ENCODE data around the gene SLC2A9.

SLC2A9 gene

DNA sequence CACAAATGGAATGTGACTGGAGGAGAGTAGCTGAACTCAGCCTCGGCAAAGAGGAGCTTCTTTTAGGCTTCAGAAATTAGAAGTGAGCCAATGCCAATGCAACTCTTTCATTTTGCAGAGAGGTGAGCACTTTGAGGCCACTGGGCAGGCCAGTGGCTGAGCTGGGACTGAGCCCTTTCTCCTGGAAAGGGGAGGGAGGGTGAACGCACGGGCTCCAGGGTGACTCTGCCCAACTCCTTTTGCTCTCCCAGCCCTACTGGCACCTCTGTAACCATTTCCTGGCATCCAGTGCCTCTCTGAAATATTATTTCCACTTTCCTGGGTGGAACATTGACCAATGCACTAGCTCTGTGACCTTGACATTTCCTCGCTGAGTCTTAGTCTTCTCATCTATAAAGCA is 88.1 kb downstream of the SLC2A9 start:
- Mint-ChIP-seq H3K4me3 (no peak overlapping the region), H3K27me3 (ENCODE audit: low read depth) (no peaks in the 10 kb centered on the region), H3K36me3 (ENCODE audit: low read depth) (no peaks in the 10 kb centered on the region), H3K9me3 (no peaks in the 10 kb centered on the region), H3K4me1 (ENCODE audit: low read depth) (no peaks in the 10 kb centered on the region), H3K27ac (no peak overlapping the region)

DNA sequence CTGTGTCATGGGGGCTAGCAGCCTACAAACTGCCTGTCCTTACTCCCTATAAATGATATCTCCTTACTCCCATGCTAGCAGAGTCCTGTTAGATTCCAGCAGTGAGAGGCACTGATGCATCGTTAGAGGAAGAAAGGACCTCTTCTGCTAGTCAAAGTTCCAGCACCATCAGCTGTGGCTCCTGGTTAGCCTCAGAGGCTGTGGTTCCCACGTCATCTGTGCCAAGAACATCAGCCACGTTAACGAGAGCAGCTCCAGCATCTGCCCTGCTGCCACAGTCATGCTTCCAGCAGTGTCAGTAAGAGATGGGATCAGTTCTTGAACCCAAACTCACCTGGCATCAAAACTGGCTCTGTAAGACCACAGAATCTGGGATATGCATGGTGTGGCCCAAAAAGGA is 88.5 kb downstream of the SLC2A9 start:
- no peaks in the 10 kb centered on the region for H3K9me3 Mint-ChIP-seq
- H3K27me3 Mint-ChIP-seq (ENCODE audit: low read depth): no peaks in the 10 kb centered on the region
- H3K4me3 Mint-ChIP-seq: no peak overlapping the region
- H3K36me3 Mint-ChIP-seq (ENCODE audit: low read depth): no peaks in the 10 kb centered on the region
- no peaks in the 10 kb centered on the region for H3K4me1 Mint-ChIP-seq (ENCODE audit: low read depth)
- no peak overlapping the region for H3K27ac Mint-ChIP-seq

DNA sequence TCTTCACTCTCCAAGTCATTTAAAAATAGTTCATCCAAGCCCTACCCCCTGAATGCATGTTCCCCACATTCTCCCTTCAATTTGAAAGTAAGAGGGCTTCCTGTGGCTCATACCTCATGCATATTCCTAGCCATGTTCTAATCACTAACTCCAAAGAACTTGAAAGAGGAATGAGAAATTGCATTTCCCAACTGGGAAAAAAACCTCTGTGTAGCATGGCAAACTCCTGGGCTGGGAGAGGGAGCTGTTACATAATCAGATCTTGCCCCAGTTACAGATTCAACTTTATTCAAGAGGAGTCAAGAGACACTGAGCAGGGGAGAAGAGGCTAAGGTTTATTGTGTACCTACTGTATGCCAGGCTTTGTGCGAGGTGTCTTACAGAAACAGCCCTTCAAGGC is 90.2 kb downstream of the SLC2A9 start:
- no peaks in the 10 kb centered on the region for H3K36me3 Mint-ChIP-seq (ENCODE audit: low read depth)
- no peak overlapping the region for H3K27ac Mint-ChIP-seq
- H3K9me3 Mint-ChIP-seq: no peaks in the 10 kb centered on the region
- H3K4me1 Mint-ChIP-seq (ENCODE audit: low read depth): no peaks in the 10 kb centered on the region
- no peak overlapping the region for H3K4me3 Mint-ChIP-seq
- H3K27me3 Mint-ChIP-seq (ENCODE audit: low read depth): no peaks in the 10 kb centered on the region

DNA sequence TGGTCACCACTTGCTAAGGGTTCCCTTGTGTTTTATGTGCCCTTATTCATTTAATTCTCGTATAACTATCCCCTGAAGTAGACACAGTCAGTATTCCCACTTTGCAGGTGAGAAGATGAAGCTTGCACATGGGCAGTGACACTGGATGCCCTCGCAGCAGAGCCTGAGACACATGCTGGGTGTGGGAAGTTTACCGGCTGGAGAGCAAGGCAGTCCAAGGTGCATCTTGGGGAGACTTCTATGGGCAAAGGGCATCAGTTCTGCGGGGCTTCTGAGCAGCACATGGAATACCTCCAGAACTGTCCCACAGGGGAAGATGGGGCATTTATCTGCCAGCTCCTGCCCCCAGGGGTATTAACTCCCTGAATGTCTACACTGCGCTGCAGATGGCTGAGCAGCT is 92.2 kb downstream of the SLC2A9 start:
- H3K27me3 Mint-ChIP-seq (ENCODE audit: low read depth): no peaks in the 10 kb centered on the region

DNA sequence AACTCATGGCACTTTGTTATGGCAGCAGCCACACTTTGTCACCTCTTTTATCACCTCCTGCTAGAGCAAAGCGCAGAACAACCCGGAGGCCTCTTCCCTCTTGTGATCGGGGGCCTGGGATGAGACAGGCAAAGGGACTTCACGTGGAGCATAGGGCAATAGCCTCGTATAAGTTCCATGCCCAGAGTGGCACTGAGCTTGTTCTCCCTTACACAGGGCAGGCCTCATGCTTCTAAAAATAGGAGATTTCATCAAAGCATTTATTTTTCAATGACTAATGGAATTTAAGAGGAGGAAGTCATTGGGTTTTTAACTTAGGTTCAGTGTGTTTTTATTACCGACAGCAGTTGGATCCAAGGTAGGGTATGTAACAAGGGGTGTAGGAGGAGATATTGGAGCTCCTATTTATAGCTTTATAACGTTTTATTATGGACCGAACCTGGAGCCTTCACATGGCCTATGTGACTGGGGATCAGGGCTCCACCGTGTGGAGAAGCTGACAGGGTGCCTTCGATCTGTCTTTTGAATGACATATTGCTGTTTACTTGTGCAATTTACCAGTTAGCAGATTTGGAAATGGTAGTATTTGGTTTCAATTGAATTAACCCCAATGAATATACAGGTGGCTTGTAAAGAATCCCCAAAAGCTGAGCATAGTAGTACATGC is 93.8 kb downstream of the SLC2A9 start:
- Mint-ChIP-seq H3K36me3 (ENCODE audit: low read depth) (no peaks in the 10 kb centered on the region), H3K9me3 (no peaks in the 10 kb centered on the region), H3K4me1 (ENCODE audit: low read depth) (no peaks in the 10 kb centered on the region), H3K27me3 (ENCODE audit: low read depth) (no peaks in the 10 kb centered on the region), H3K27ac (no peak overlapping the region), H3K4me3 (no peak overlapping the region)

More for the DNA sequence above, 92.2 kb downstream of the SLC2A9 start:
- no peaks in the 10 kb centered on the region for H3K4me1 Mint-ChIP-seq (ENCODE audit: low read depth)
- no peaks in the 10 kb centered on the region for H3K36me3 Mint-ChIP-seq (ENCODE audit: low read depth)
- H3K9me3 Mint-ChIP-seq: no peaks in the 10 kb centered on the region
- H3K27ac Mint-ChIP-seq: no peak overlapping the region
- no peak overlapping the region for H3K4me3 Mint-ChIP-seq

DNA sequence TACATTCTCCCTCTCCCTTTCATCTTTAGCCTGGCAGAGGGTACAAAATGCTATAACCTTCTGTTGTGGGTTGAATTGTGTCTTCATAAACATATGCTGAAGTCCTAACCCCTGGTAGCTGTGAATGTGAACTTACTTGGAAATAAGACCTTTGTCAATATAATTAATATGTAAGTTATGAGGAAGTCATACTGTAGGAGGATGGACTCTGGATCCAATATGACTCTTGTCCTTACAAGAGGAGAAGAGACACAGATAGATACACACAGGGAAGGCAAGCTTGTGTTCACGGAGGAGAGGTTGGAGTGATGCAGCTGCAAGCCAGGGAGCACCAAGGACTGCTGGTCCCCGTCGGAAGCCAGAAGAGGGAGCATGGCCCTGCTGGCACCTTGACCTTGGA is 94.7 kb downstream of the SLC2A9 start:
- Mint-ChIP-seq H3K36me3 (ENCODE audit: low read depth) (no peaks in the 10 kb centered on the region), H3K27ac (no peak overlapping the region), H3K27me3 (ENCODE audit: low read depth) (no peaks in the 10 kb centered on the region)

DNA sequence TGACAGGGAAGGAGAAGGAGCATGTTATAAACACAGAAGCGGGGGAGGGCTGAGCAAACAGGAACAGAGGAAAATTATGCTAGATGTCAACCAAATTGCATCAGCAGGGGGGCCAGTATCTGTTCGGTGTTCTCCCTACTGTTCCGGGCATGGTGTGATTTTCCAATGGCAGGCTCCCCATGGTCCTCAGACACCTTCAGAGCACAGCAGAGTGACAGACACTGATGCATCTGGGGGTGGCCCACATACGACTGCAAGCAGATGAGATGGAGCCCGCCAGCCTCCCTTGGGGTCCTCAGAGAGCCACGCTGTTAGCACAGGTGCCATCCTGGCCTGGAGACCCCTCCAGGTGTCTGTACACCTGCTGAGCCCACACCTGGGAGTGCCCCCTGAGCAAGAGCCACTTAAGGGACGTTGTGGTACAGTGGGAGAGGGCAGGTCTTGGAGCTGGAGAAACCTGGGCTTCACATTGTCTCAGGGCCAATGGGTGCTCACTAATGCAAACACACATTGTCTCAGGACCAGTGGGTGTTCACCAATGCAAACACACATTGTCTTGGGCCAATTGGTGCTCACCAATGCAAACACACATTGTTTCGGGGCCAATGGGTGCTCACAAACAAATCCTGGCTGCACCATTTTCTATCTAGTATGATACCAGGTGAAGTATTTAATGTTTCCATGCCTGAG is 95.4 kb downstream of the SLC2A9 start:
- no peaks in the 10 kb centered on the region for H3K9me3 Mint-ChIP-seq
- no peaks in the 10 kb centered on the region for H3K4me1 Mint-ChIP-seq (ENCODE audit: low read depth)
- H3K4me3 Mint-ChIP-seq: no peak overlapping the region
- no peak overlapping the region for H3K27ac Mint-ChIP-seq
- H3K27me3 Mint-ChIP-seq (ENCODE audit: low read depth): no peaks in the 10 kb centered on the region
- no peaks in the 10 kb centered on the region for H3K36me3 Mint-ChIP-seq (ENCODE audit: low read depth)

More for the DNA sequence above, 94.7 kb downstream of the SLC2A9 start:
- Mint-ChIP-seq H3K9me3 (no peaks in the 10 kb centered on the region), H3K4me3 (no peak overlapping the region), H3K4me1 (ENCODE audit: low read depth) (no peaks in the 10 kb centered on the region)

DNA sequence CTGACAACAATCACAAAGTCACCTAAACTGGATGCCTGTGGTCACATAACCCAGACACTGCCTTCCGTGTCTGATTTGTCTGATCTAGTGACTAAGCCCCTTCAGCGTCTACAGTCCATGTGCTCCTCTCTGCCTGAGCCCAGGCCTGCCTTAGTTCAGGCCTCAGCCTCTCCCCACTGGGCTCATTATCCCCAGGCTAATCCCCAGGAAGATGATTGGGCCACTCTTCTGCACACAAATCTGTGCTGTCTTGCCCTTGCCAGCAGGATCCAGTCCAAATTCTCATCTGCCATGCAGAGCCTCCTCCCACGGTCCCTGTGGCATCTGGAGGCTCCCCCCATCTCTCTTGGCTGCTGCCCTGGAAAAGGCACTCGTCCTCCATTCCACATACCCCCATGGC is 96.5 kb downstream of the SLC2A9 start:
- no peaks in the 10 kb centered on the region for H3K4me1 Mint-ChIP-seq (ENCODE audit: low read depth)
- no peaks in the 10 kb centered on the region for H3K9me3 Mint-ChIP-seq
- no peaks in the 10 kb centered on the region for H3K36me3 Mint-ChIP-seq (ENCODE audit: low read depth)
- no peaks in the 10 kb centered on the region for H3K27me3 Mint-ChIP-seq (ENCODE audit: low read depth)
- no peak overlapping the region for H3K4me3 Mint-ChIP-seq
- H3K27ac Mint-ChIP-seq: no peak overlapping the region

DNA sequence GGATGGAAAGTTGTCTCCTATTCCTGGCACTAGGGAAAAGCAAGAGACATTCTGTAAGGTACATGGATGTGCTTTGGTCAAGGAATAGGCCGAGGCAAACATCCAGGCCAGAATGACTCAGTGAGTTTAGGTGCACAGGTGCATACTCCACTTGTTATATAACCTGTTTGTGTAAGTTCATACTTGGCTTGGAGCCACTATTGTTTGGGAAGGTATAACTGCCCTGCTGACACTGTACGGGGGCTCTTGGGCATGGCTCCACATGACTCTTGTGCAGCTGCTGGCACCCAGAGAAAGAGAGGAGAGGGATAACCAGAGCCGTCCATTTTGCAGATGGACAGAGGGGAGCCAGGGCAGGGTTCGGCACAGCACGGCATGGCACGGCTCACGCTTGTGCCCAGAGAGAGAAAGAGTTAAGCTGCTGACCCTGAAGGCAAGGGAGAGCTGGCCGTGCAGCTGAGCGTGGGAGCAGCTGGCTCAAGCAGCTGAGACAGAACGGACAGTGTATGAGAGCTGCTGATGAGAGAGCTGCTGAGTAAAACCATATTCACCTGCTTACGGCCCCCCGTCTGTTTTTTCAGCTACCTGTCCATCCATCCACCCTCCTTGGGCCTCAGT is 98.0 kb downstream of the SLC2A9 start:
- no peak overlapping the region for H3K4me3 Mint-ChIP-seq

DNA sequence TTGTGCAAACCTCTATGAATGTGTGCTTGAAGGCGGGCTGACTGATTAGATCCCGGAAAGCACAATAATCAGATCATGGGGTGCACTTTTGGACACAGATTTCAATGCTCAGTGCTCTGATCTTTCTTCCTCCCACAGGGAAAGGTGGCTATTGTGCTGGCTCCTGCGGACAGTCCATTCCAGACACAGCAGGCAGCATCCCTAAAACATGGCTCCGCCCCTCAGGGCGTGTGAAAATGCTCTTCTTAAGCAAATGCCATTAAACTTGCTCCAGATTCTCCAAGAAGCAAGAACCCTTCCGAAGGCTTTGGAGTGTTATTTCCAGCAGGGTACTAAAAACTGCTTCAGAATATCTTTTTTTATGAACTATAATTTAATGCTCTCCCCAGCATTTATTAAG is 100.0 kb downstream of the SLC2A9 start:
- Mint-ChIP-seq H3K4me3 (no peak overlapping the region), H3K36me3 (ENCODE audit: low read depth) (no peaks in the 10 kb centered on the region), H3K4me1 (ENCODE audit: low read depth) (no peaks in the 10 kb centered on the region), H3K27me3 (ENCODE audit: low read depth) (no peaks in the 10 kb centered on the region), H3K9me3 (no peaks in the 10 kb centered on the region), H3K27ac (no peak overlapping the region)

More for the DNA sequence above, 98.0 kb downstream of the SLC2A9 start:
- no peaks in the 10 kb centered on the region for H3K27me3 Mint-ChIP-seq (ENCODE audit: low read depth)
- no peaks in the 10 kb centered on the region for H3K9me3 Mint-ChIP-seq
- no peaks in the 10 kb centered on the region for H3K4me1 Mint-ChIP-seq (ENCODE audit: low read depth)
- H3K27ac Mint-ChIP-seq: no peak overlapping the region
- no peaks in the 10 kb centered on the region for H3K36me3 Mint-ChIP-seq (ENCODE audit: low read depth)

DNA sequence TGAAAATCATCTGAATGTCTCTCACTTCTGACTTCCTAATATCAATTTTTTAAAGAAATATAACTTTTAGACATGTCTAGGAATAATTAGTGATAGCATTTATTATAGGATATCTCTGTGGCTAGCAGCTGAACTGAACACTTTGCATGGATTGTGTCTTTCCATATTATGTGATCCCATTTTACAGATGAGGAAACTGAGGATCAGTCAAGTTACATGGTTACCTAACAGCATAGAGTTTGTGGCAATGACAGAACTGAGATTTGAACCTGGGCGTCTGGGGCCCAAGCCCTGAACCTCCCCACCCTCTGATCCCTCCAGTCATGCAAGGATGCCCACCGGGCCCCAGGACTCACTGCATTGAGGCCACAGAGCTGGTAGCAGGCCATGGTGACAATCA is 101.3 kb downstream of the SLC2A9 start:
- Mint-ChIP-seq H3K4me3 (no peak overlapping the region), H3K9me3 (no peaks in the 10 kb centered on the region), H3K4me1 (ENCODE audit: low read depth) (no peaks in the 10 kb centered on the region), H3K36me3 (ENCODE audit: low read depth) (no peaks in the 10 kb centered on the region), H3K27ac (no peak overlapping the region), H3K27me3 (ENCODE audit: low read depth) (no peaks in the 10 kb centered on the region)

DNA sequence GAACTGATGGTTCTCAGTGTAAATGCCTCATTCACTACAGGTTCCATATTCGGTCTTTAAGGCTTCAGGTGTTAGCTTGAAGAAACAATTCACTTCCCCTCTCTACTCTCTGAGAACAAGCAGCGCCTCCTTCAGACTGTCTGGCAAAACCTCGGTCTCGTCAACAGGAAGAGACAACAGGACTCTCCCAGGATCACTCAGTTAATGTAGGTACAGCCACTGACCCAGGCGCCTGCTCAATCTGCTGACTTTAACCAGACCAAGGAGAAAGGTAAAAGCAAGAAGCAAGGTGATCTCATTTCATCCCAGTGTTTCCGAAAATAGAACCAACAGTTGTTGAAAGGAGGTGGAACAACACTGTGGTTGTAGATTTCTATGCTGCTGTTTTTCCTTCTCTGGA is 102.2 kb downstream of the SLC2A9 start:
- H3K36me3 Mint-ChIP-seq (ENCODE audit: low read depth): no peaks in the 10 kb centered on the region
- no peaks in the 10 kb centered on the region for H3K4me1 Mint-ChIP-seq (ENCODE audit: low read depth)
- H3K9me3 Mint-ChIP-seq: no peaks in the 10 kb centered on the region

DNA sequence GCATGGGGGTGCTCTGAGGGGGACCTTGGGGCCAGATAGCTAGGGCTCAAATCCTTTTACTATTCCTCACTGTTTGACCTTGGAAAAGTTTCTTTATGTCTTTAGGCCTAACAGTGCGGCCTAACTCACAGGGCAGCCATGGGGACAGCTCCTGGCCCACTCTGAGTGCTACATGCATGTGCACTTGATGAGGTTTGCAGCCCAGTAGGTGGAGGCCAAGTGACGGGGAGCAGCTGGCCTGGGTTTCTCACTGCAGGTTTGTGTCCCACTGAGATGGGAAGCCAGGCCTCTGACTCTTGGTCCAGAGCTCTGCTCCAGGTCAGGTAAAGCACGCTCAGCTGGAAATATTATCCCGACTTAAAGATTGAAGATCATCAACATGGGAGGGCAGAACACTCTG is 102.8 kb downstream of the SLC2A9 start:
- no peak overlapping the region for H3K4me3 Mint-ChIP-seq
- H3K36me3 Mint-ChIP-seq (ENCODE audit: low read depth): no peaks in the 10 kb centered on the region
- no peaks in the 10 kb centered on the region for H3K27me3 Mint-ChIP-seq (ENCODE audit: low read depth)
- no peaks in the 10 kb centered on the region for H3K9me3 Mint-ChIP-seq
- H3K27ac Mint-ChIP-seq: no peak overlapping the region
- no peaks in the 10 kb centered on the region for H3K4me1 Mint-ChIP-seq (ENCODE audit: low read depth)

More for the DNA sequence above, 102.2 kb downstream of the SLC2A9 start:
- H3K4me3 Mint-ChIP-seq: no peak overlapping the region
- H3K27me3 Mint-ChIP-seq (ENCODE audit: low read depth): no peaks in the 10 kb centered on the region
- H3K27ac Mint-ChIP-seq: no peak overlapping the region

DNA sequence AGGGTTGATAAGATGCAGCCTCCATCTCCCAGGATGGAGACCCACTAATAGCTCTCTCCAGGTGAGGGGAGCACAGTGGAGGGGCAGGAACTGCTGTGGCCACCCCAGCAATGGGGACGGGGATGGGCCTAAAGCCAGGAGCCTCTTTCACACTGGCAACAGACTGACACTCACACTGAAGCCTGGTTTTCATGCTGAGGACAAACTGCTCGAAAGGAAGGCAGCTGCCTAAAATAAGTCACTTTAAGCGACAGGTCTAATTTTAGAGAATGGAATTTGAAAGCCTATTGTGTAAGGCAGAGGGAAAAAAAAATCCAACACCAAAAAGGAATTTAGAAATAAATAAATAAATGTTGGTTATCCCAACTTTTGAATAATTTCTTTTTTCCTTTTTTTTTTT is 104.4 kb downstream of the SLC2A9 start:
- no peak overlapping the region for H3K27ac Mint-ChIP-seq
- no peaks in the 10 kb centered on the region for H3K27me3 Mint-ChIP-seq (ENCODE audit: low read depth)
- H3K4me1 Mint-ChIP-seq (ENCODE audit: low read depth): no peaks in the 10 kb centered on the region
- no peak overlapping the region for H3K4me3 Mint-ChIP-seq
- H3K9me3 Mint-ChIP-seq: no peaks in the 10 kb centered on the region
- no peaks in the 10 kb centered on the region for H3K36me3 Mint-ChIP-seq (ENCODE audit: low read depth)

DNA sequence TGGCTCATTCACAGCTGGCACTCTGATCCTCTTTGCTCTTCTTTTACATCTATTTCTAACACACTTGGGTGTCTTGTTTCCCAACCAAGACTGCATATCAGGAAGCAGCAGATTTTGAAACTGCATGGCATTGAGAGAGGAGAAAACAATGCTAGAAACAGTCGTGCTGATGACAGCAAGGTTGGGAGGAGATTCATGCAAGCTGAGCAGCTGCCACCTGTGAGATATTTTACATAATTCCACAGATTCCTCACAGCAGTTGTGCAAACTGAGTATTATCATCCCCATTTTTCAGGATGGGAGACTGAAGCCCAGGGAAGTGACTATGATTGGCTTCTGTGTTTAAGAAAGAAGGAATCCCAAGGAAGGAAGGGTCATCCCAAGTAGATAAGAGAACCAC is 105.0 kb downstream of the SLC2A9 start:
- no peaks in the 10 kb centered on the region for H3K27me3 Mint-ChIP-seq (ENCODE audit: low read depth)
- no peaks in the 10 kb centered on the region for H3K4me1 Mint-ChIP-seq (ENCODE audit: low read depth)
- H3K9me3 Mint-ChIP-seq: no peaks in the 10 kb centered on the region
- no peak overlapping the region for H3K4me3 Mint-ChIP-seq
- H3K36me3 Mint-ChIP-seq (ENCODE audit: low read depth): no peaks in the 10 kb centered on the region
- H3K27ac Mint-ChIP-seq: no peak overlapping the region

All from T-helper 1 cell treated with Interleukin-12 subunit alpha and Interleukin-12 subunit beta and Interleukin-4 antibody, amounts not matched to agents 30 μg/mL and 1 μg/mL, for 36 hours (primary cell).